Nephron progenitor cell (in vitro differentiated cells): Measurements from ENCODE around the gene SNAPC2.

ENCODE experiments used
- DNase-seq: peaks from one replicate; pipeline ENCODE4 v3.0.0; 2021
- H3K27ac Mint-ChIP-seq: 2 replicates; pipeline ENCODE4 v1.8.0; 2021; ENCODE audit warnings: mild to moderate bottlenecking, moderate library complexity, mixed read lengths
- H3K27me3 Mint-ChIP-seq: 2 replicates; pipeline ENCODE4 v1.8.0; 2021; ENCODE audit warnings: mild to moderate bottlenecking, low read depth, mixed read lengths; ENCODE audit not compliant: poor library complexity
- H3K36me3 Mint-ChIP-seq: 2 replicates; pipeline ENCODE4 v1.8.0; 2021; ENCODE audit warnings: low read depth, mixed read lengths
- H3K4me1 Mint-ChIP-seq: 2 replicates; pipeline ENCODE4 v1.8.0; 2021; ENCODE audit warnings: mixed read lengths
- H3K4me3 Mint-ChIP-seq: 2 replicates; pipeline ENCODE4 v1.8.0; 2021; ENCODE audit warnings: mild to moderate bottlenecking, moderate library complexity, mixed read lengths
- H3K9me3 Mint-ChIP-seq: 2 replicates; pipeline ENCODE4 v1.8.0; 2021; ENCODE audit warnings: mild to moderate bottlenecking, moderate library complexity, mixed read lengths
- CTCF ChIP-seq: fragments of 200-600 bp; sonication (generic); IDR thresholded peaks from 2 replicates; pipeline ENCODE4 v1.5.0; 2021; ENCODE audit warnings: antibody characterized with exemption

Gene SNAPC2

GRCh38 chr19:7969555-7969939 lies 49.4 kb downstream of the SNAPC2 start:
- no peaks in the 10 kb centered on the region for H3K27me3 Mint-ChIP-seq
- H3K36me3 Mint-ChIP-seq, result peaks cover 50% of the 10 kb centered on the region
- DNase-seq, result no peak
- H3K4me1 Mint-ChIP-seq, result no peaks in the 10 kb centered on the region
- no peak overlapping the region for H3K4me3 Mint-ChIP-seq
- no peak for TF ChIP-seq CTCF
- no peak overlapping the region for H3K27ac Mint-ChIP-seq
- no peaks in the 10 kb centered on the region for H3K9me3 Mint-ChIP-seq

GRCh38 chr19:7970716-7971448 lies 50.7 kb downstream of the SNAPC2 start:
- H3K27ac Mint-ChIP-seq, result peak overlapping the region; percentile 57
- H3K36me3 Mint-ChIP-seq, result peaks cover 50% of the 10 kb centered on the region
- peak; percentile 80 for TF ChIP-seq CTCF
- DNase-seq, result peak; percentile 65
- H3K4me1 Mint-ChIP-seq, result no peaks in the 10 kb centered on the region
- H3K27me3 Mint-ChIP-seq, result no peaks in the 10 kb centered on the region
- H3K9me3 Mint-ChIP-seq, result no peaks in the 10 kb centered on the region
- H3K4me3 Mint-ChIP-seq, result no peak overlapping the region

- no peak for DNase-seq
- Mint-ChIP-seq H3K4me3 (no peak overlapping the region), H3K4me1 (no peaks in the 10 kb centered on the region), H3K27ac (no peak overlapping the region), H3K27me3 (no peaks in the 10 kb centered on the region), H3K9me3 (no peaks in the 10 kb centered on the region), H3K36me3 (peaks cover 48% of the 10 kb centered on the region)
- TF ChIP-seq CTCF, result no peak
These were observed 51.7 kb downstream of the SNAPC2 start for GRCh38 chr19:7971553-7972520.
